ENCODE data around the gene UQCRFS1.

Gene UQCRFS1

GRCh38 chr19:29194658-29195057 lies 18.3 kb downstream of the UQCRFS1 start:
- no peak for DNase-seq (ENCODE audit: low read depth, low spot score)
- Histone ChIP-seq H3K36me3 (ENCODE audit: control insufficient read depth, insufficient read depth, low read length) (no peaks in the 10 kb centered on the region), H3K4me1 (ENCODE audit: control insufficient read depth, insufficient read depth, low read length) (0 out of 2 replicates have a peak, but pooled peaks cover 2% of the 10 kb centered on the region), H3K4me3 (ENCODE audit: low read length) (no peak overlapping the region), H3K27me3 (ENCODE audit: control insufficient read depth, insufficient read depth, low read length) (no peaks in the 10 kb centered on the region), H3K27ac (ENCODE audit: low read length) (no peak overlapping the region), H3K9me3 (ENCODE audit: control insufficient read depth, insufficient read depth, low read length) (no peaks in the 10 kb centered on the region)
- no CpG with 5 or more reads among the region's 2 CpGs for WGBS (ENCODE audit: insufficient coverage, insufficient read length)

- Histone ChIP-seq H3K4me1 (ENCODE audit: control insufficient read depth, insufficient read depth, low read length) (0 out of 2 replicates have a peak, but pooled peaks cover 2% of the 10 kb centered on the region), H3K27me3 (ENCODE audit: control insufficient read depth, insufficient read depth, low read length) (no peaks in the 10 kb centered on the region), H3K36me3 (ENCODE audit: control insufficient read depth, insufficient read depth, low read length) (no peaks in the 10 kb centered on the region), H3K4me3 (ENCODE audit: low read length) (no peak overlapping the region), H3K9me3 (ENCODE audit: control insufficient read depth, insufficient read depth, low read length) (no peaks in the 10 kb centered on the region), H3K27ac (ENCODE audit: low read length) (no peak overlapping the region)
- no peak for DNase-seq (ENCODE audit: low read depth, low spot score)
- whole genome bisulfite sequencing (ENCODE audit: insufficient coverage, insufficient read length), result no CpG with 5 or more reads among the region's 5 CpGs
Observed at GRCh38 chr19:29193155-29193554, 19.8 kb downstream of the UQCRFS1 start.

DNA sequence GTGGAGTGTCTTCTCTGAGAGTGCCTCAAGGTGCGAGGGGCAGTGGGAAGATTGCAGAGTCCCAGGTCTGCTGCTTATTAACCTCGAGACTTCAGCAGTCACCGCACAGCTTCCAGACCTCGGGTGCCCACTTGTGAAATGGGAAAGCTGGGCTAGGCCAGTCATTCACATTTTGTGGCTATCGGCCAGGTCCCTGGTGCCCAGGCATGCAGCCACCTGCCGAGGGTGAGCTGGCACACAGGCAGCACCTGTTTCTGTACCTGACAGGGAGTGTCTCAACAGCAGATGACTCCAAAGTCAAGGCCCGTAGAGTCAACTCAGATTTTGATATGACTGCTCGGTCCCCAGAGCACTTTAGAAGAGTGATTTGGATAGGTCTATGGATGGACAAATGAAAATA lies 21.9 kb downstream of the UQCRFS1 start:
- Histone ChIP-seq H3K36me3 (ENCODE audit: control insufficient read depth, insufficient read depth, low read length) (no peaks in the 10 kb centered on the region), H3K27ac (ENCODE audit: low read length) (no peak overlapping the region), H3K9me3 (ENCODE audit: control insufficient read depth, insufficient read depth, low read length) (no peaks in the 10 kb centered on the region), H3K4me1 (ENCODE audit: control insufficient read depth, insufficient read depth, low read length) (0 out of 2 replicates have a peak, but pooled peaks cover 2% of the 10 kb centered on the region), H3K27me3 (ENCODE audit: control insufficient read depth, insufficient read depth, low read length) (no peaks in the 10 kb centered on the region), H3K4me3 (ENCODE audit: low read length) (no peak overlapping the region)
- WGBS (ENCODE audit: insufficient coverage, insufficient read length), result no CpG with 5 or more reads among the region's 8 CpGs
- no peak for DNase-seq (ENCODE audit: low read depth, low spot score)

GRCh38 chr19:29189033-29189360 lies 24.0 kb downstream of the UQCRFS1 start:
- no CpG with 5 or more reads among the region's 6 CpGs for WGBS (ENCODE audit: insufficient coverage, insufficient read length)
- Histone ChIP-seq H3K4me3 (ENCODE audit: low read length) (no peak overlapping the region), H3K27me3 (ENCODE audit: control insufficient read depth, insufficient read depth, low read length) (no peaks in the 10 kb centered on the region), H3K27ac (ENCODE audit: low read length) (no peak overlapping the region), H3K4me1 (ENCODE audit: control insufficient read depth, insufficient read depth, low read length) (no peaks in the 10 kb centered on the region), H3K36me3 (ENCODE audit: control insufficient read depth, insufficient read depth, low read length) (no peaks in the 10 kb centered on the region), H3K9me3 (ENCODE audit: control insufficient read depth, insufficient read depth, low read length) (no peaks in the 10 kb centered on the region)
- no peak for DNase-seq (ENCODE audit: low read depth, low spot score)

GRCh38 chr19:29188289-29189032 lies 24.5 kb downstream of the UQCRFS1 start:
- no CpG with 5 or more reads among the region's 10 CpGs for WGBS (ENCODE audit: insufficient coverage, insufficient read length)
- H3K27me3 ChIP-seq (ENCODE audit: control insufficient read depth, insufficient read depth, low read length), result no peaks in the 10 kb centered on the region
- DNase-seq (ENCODE audit: low read depth, low spot score), result no peak
- H3K4me1 ChIP-seq (ENCODE audit: control insufficient read depth, insufficient read depth, low read length), result no peaks in the 10 kb centered on the region
- no peak overlapping the region for H3K27ac ChIP-seq (ENCODE audit: low read length)
- H3K4me3 ChIP-seq (ENCODE audit: low read length), result no peak overlapping the region
- no peaks in the 10 kb centered on the region for H3K9me3 ChIP-seq (ENCODE audit: control insufficient read depth, insufficient read depth, low read length)
- no peaks in the 10 kb centered on the region for H3K36me3 ChIP-seq (ENCODE audit: control insufficient read depth, insufficient read depth, low read length)

DNA sequence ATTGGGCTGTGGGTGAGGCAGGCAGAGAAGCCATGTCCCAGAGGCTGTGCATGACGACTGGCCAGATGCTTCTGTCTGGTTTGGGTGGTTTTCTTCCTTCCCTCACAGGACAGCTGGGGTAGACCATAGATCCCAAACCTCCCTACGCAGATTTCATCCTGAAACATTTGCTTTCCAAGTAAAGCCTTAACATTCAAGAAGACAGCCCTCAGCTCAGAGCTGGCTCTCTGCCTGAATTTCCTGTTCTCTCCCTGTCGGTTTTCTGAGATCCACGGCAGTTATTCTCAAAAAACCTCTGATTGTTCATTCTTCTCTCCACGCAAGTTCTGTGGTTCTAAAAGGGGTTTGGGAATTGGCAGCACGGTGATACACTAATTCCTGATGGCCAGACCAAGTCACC lies 25.3 kb downstream of the UQCRFS1 start:
- WGBS (ENCODE audit: insufficient coverage, insufficient read length), result no CpG with 5 or more reads among the region's 6 CpGs
- Histone ChIP-seq H3K27ac (ENCODE audit: low read length) (no peak overlapping the region), H3K9me3 (ENCODE audit: control insufficient read depth, insufficient read depth, low read length) (no peaks in the 10 kb centered on the region), H3K27me3 (ENCODE audit: control insufficient read depth, insufficient read depth, low read length) (no peaks in the 10 kb centered on the region), H3K4me1 (ENCODE audit: control insufficient read depth, insufficient read depth, low read length) (no peaks in the 10 kb centered on the region), H3K4me3 (ENCODE audit: low read length) (no peak overlapping the region), H3K36me3 (ENCODE audit: control insufficient read depth, insufficient read depth, low read length) (no peaks in the 10 kb centered on the region)
- DNase-seq (ENCODE audit: low read depth, low spot score), result no peak

DNA sequence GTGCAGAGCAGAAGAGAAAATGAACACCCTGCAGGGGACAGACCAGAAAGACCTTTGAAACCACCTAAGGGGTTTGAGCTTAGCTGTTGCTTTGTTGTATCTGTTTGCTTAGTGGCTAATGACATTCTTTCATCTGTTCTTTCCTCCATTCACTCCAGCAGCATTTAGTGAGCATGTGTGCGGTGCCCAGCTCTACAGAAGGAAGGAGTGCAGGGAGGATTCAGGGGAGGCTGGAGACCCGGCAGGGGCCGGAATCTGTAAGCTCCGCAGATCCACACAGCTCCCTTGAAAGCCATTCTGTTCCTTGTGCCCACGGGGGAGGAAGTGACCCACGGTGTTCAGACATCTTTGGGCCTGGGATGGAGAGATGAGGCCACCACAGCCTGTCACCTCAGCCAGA lies 27.5 kb downstream of the UQCRFS1 start:
- no peaks in the 10 kb centered on the region for H3K27me3 ChIP-seq (ENCODE audit: control insufficient read depth, insufficient read depth, low read length)
- WGBS (ENCODE audit: insufficient coverage, insufficient read length), result no CpG with 5 or more reads among the region's 6 CpGs
- H3K4me1 ChIP-seq (ENCODE audit: control insufficient read depth, insufficient read depth, low read length), result no peaks in the 10 kb centered on the region
- H3K27ac ChIP-seq (ENCODE audit: low read length), result no peak overlapping the region
- H3K4me3 ChIP-seq (ENCODE audit: low read length), result no peak overlapping the region
- H3K36me3 ChIP-seq (ENCODE audit: control insufficient read depth, insufficient read depth, low read length), result no peaks in the 10 kb centered on the region
- H3K9me3 ChIP-seq (ENCODE audit: control insufficient read depth, insufficient read depth, low read length), result no peaks in the 10 kb centered on the region
- no peak for DNase-seq (ENCODE audit: low read depth, low spot score)

- H3K4me3 ChIP-seq (ENCODE audit: low read length), result no peak overlapping the region
- no CpG with 5 or more reads among the region's 2 CpGs for WGBS (ENCODE audit: insufficient coverage, insufficient read length)
- no peaks in the 10 kb centered on the region for H3K4me1 ChIP-seq (ENCODE audit: control insufficient read depth, insufficient read depth, low read length)
- H3K27ac ChIP-seq (ENCODE audit: low read length), result no peak overlapping the region
- H3K9me3 ChIP-seq (ENCODE audit: control insufficient read depth, insufficient read depth, low read length), result no peaks in the 10 kb centered on the region
- no peak for DNase-seq (ENCODE audit: low read depth, low spot score)
- H3K36me3 ChIP-seq (ENCODE audit: control insufficient read depth, insufficient read depth, low read length), result no peaks in the 10 kb centered on the region
- no peaks in the 10 kb centered on the region for H3K27me3 ChIP-seq (ENCODE audit: control insufficient read depth, insufficient read depth, low read length)
Observed at GRCh38 chr19:29176981-29177754, 35.8 kb downstream of the UQCRFS1 start.

DNA sequence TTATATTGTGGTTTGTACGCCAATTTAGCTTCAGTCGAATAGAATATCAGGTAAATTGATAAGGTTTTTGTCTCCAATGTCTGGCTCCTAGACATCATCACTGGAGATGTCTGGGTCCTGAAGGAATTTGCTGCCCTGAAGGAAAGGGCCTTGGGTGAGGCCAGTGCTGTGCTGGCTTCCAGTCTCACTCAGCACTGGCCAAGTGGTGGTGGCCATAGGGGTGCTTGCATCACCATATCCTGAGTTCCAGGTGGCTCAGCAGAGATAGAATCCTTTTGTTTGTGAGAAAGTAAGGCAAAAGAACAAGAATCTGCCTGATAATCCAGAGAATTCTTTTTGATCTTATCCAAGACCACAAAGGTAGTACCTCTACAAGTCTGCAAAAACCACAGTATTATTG lies 39.1 kb downstream of the UQCRFS1 start:
- no peaks in the 10 kb centered on the region for H3K9me3 ChIP-seq (ENCODE audit: control insufficient read depth, insufficient read depth, low read length)
- no peaks in the 10 kb centered on the region for H3K36me3 ChIP-seq (ENCODE audit: control insufficient read depth, insufficient read depth, low read length)
- no peak overlapping the region for H3K27ac ChIP-seq (ENCODE audit: low read length)
- H3K27me3 ChIP-seq (ENCODE audit: control insufficient read depth, insufficient read depth, low read length), result no peaks in the 10 kb centered on the region
- H3K4me1 ChIP-seq (ENCODE audit: control insufficient read depth, insufficient read depth, low read length), result no peaks in the 10 kb centered on the region
- WGBS (ENCODE audit: insufficient coverage, insufficient read length), result no CpG with 5 or more reads among the region's 2 CpGs
- DNase-seq (ENCODE audit: low read depth, low spot score), result no peak
- no peak overlapping the region for H3K4me3 ChIP-seq (ENCODE audit: low read length)

DNA sequence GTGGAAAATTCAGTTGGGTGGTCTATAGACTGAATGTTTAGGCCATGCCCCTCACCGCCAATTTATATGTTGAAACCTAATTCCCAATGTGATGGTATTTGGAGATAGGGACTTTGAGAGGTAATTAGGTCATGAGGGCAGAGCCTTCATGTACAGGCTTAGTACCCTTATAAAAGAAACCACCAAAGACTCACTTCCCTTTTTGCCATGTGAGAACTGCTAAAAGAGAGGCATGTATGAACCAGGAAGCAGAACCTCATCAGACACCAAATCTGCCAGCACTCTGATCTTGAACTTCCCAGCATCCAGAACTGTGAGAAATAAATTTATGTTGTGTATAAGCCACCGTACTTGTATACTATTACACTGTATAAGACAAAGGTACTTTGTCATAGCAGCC lies 40.6 kb downstream of the UQCRFS1 start:
- no peaks in the 10 kb centered on the region for H3K27me3 ChIP-seq (ENCODE audit: control insufficient read depth, insufficient read depth, low read length)
- H3K36me3 ChIP-seq (ENCODE audit: control insufficient read depth, insufficient read depth, low read length), result no peaks in the 10 kb centered on the region
- H3K4me1 ChIP-seq (ENCODE audit: control insufficient read depth, insufficient read depth, low read length), result no peaks in the 10 kb centered on the region
- no peak overlapping the region for H3K4me3 ChIP-seq (ENCODE audit: low read length)
- WGBS (ENCODE audit: insufficient coverage, insufficient read length), result no CpG with 5 or more reads among the region's 2 CpGs
- H3K27ac ChIP-seq (ENCODE audit: low read length), result no peak overlapping the region
- H3K9me3 ChIP-seq (ENCODE audit: control insufficient read depth, insufficient read depth, low read length), result no peaks in the 10 kb centered on the region
- DNase-seq (ENCODE audit: low read depth, low spot score), result no peak

All from iPS DF 6.9 (cell line).